Measurements from ENCODE around the gene PRR23E. TPM values are rescaled to one million over a fixed set of nuclear protein-coding genes. Genes with fewer than 3 reads are reported as not detected.

Gene PRR23E
- total and polyA plus RNA-seq, 10 of the 15 experiments (the other 5 are each of a cell fraction or from before 2014, with no cell fraction given): not detected

- SMC1A ChIA-PET (ENCODE audit: uncharacterized antibody, unreplicated experiment): no interaction called here
- intact Hi-C loops (cut with micrococcal nuclease; ENCODE audit: unreplicated experiment): no loop called here
- TF ChIP-seq ZNF274 (IDR thresholded peaks at IDR 0.05; ENCODE audit: insufficient read depth, insufficient read length) (no peak), SMARCA5 (IDR thresholded peaks at IDR 0.05) (no peak), ETV6 (conservative IDR thresholded peaks at IDR 0.05 in 1 of 2, IDR thresholded peaks at IDR 0.05 in 1 of 2; ENCODE audit: borderline replicate concordance in 1 of 2, low read depth in 1 of 2) (no peak), CUX1 (IDR thresholded peaks at IDR 0.05; ENCODE audit: insufficient replicate concordance, low read depth, low read length) (no peak), RBBP5 (conservative IDR thresholded peaks at IDR 0.05) (no peak), ESRRA (IDR thresholded peaks at IDR 0.05; ENCODE audit: low read length) (no peak), ZZZ3 (IDR thresholded peaks at IDR 0.05; ENCODE audit: control insufficient read depth, insufficient read length, low read depth) (no peak), POU2F2 (IDR thresholded peaks at IDR 0.05; ENCODE audit: borderline replicate concordance, low read depth, low read length) (no peak), SREBF2 (IDR thresholded peaks at IDR 0.05; ENCODE audit: low read length) (no peak), BCL11A (IDR thresholded peaks at IDR 0.05; ENCODE audit: low read depth, low read length) (no peak), MEF2B (IDR thresholded peaks at IDR 0.05; ENCODE audit: partially characterized antibody, poor library complexity, severe bottlenecking) (no peak), EGR1 (IDR thresholded peaks at IDR 0.05; ENCODE audit: borderline replicate concordance in 1 of 2, low read depth in 2 of 2, low read length in 2 of 2) (no peak), MAX (IDR thresholded peaks at IDR 0.05; ENCODE audit: low read depth, low read length) (no peak)
- TF ChIP-seq, protein P1, sequence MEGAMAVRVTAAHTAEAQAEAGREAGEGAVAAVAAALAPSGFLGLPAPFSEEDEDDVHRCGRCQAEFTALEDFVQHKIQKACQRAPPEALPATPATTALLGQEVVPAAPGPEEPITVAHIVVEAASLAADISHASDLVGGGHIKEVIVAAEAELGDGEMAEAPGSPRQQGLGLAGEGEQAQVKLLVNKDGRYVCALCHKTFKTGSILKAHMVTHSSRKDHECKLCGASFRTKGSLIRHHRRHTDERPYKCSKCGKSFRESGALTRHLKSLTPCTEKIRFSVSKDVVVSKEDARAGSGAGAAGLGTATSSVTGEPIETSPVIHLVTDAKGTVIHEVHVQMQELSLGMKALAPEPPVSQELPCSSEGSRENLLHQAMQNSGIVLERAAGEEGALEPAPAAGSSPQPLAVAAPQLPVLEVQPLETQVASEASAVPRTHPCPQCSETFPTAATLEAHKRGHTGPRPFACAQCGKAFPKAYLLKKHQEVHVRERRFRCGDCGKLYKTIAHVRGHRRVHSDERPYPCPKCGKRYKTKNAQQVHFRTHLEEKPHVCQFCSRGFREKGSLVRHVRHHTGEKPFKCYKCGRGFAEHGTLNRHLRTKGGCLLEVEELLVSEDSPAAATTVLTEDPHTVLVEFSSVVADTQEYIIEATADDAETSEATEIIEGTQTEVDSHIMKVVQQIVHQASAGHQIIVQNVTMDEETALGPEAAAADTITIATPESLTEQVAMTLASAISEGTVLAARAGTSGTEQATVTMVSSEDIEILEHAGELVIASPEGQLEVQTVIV (IDR thresholded peaks at IDR 0.05; ENCODE audit: borderline replicate concordance, partially characterized antibody): no peak
These were observed 42.2 kb upstream of the PRR23E start for GRCh38 chr3:127150513-127151250.

More at GRCh38 chr3:127150513-127151250, 42.2 kb upstream of the PRR23E start:
- RAD21 ChIA-PET (ENCODE audit: unreplicated experiment): no interaction called here
- H3K4me2 ChIP-seq (ENCODE audit: control insufficient read depth, insufficient read depth): no peak overlapping the region
- no peak overlapping the region for H3K27ac ChIP-seq (ENCODE audit: control insufficient read depth, insufficient read depth)
- FAIRE-seq: no peak
- 45% methylated on average over 15 of the region's 15 CpGs for WGBS (ENCODE audit: insufficient coverage, insufficient replicate concordance, low lambda C conversion rate, missing lambda C conversion rate)
- H4K20me1 ChIP-seq (ENCODE audit: control insufficient read depth, insufficient read depth): no peaks in the 10 kb centered on the region
- H3K9me3 ChIP-seq (replicated peaks; ENCODE audit: control insufficient read depth, insufficient read depth, low read length): no peaks in the 10 kb centered on the region; the same call in 2 of the 3 replicates
- H2AFZ ChIP-seq (ENCODE audit: control insufficient read depth, low read depth, low read length): no peak overlapping the region
- CTCF ChIA-PET: no interaction called here
- BruUV-seq (replicated peaks): no TSS peak
- POLR2A ChIA-PET: no interaction called here
- DNase-seq (ENCODE audit: low read depth, low spot score): no peak
- no peaks in the 10 kb centered on the region for H3K27me3 ChIP-seq (replicated peaks in 1 of 2; ENCODE audit: control insufficient read depth in 2 of 2, insufficient read depth in 2 of 2, low read length in 1 of 2)
- no peaks in the 10 kb centered on the region for H3K36me3 ChIP-seq (ENCODE audit: control insufficient read depth in 2 of 2, insufficient read depth in 2 of 2, low read length in 1 of 2)
- no peak overlapping the region for H3K4me3 ChIP-seq
- in situ Hi-C loops (cut with MboI): no loop called here
- no peak overlapping the region for H3K9ac ChIP-seq (ENCODE audit: control insufficient read depth, insufficient read depth, low read length)
- H3K4me1 ChIP-seq (ENCODE audit: control insufficient read depth, insufficient read depth, low read length): no peaks in the 10 kb centered on the region
- H3K79me2 ChIP-seq (ENCODE audit: control insufficient read depth, insufficient read depth, low read length): no peaks in the 10 kb centered on the region
- no peak for ATAC-seq
